GM18505 (cell line): ENCODE data around the gene STAB2.
"Not testable (repeated sequence)": the region's sequence is repeated elsewhere in the genome, so short reads cannot be mapped to it uniquely, and the experiment has no call there.

Source experiments
- ATAC-seq: cut with Tn5 transposase; IDR thresholded peaks from one replicate; pipeline ENCODE4 v1.9.1; 2021; ENCODE audit not compliant: unreplicated experiment
- POLR2A ChIP-seq: IDR thresholded peaks from 4 replicates; pipeline ENCODE4 v1.6.1; 2011; ENCODE audit warnings: borderline replicate concordance; ENCODE audit not compliant: insufficient read depth, insufficient read length; ENCODE audit errors: extremely low read depth

Gene STAB2

GRCh38 chr12:103807561-103808238 lies 220.6 kb downstream of the STAB2 start:
- ATAC-seq, result no peak
- TF ChIP-seq POLR2A, result no peak

GRCh38 chr12:103808239-103808880 lies 221.3 kb downstream of the STAB2 start:
- no peak for ATAC-seq
- no peak for TF ChIP-seq POLR2A

- ATAC-seq, result no peak
- TF ChIP-seq POLR2A, result no peak
Observed at GRCh38 chr12:103809154-103809553, 222.1 kb downstream of the STAB2 start.

- not testable (repeated sequence) for ATAC-seq
Observed at GRCh38 chr12:103809639-103810038, 222.6 kb downstream of the STAB2 start.

GRCh38 chr12:103810111-103810510 lies 223.0 kb downstream of the STAB2 start:
- TF ChIP-seq POLR2A, result no peak
- no peak for ATAC-seq

GRCh38 chr12:103811791-103812190 lies 224.7 kb downstream of the STAB2 start:
- ATAC-seq, result no peak
- TF ChIP-seq POLR2A, result no peak

- TF ChIP-seq POLR2A, result no peak
- ATAC-seq, result no peak
Observed at GRCh38 chr12:103812789-103813188, 225.7 kb downstream of the STAB2 start.

- ATAC-seq, result no peak
- TF ChIP-seq POLR2A, result no peak
Observed at GRCh38 chr12:103813426-103813825, 226.4 kb downstream of the STAB2 start.

- no peak for TF ChIP-seq POLR2A
- ATAC-seq, result no peak
Observed at GRCh38 chr12:103813949-103814348, 226.9 kb downstream of the STAB2 start.

- no peak for TF ChIP-seq POLR2A
- no peak for ATAC-seq
Observed at GRCh38 chr12:103814436-103814835, 227.4 kb downstream of the STAB2 start.
